Chondrocyte (in vitro differentiated cells): ENCODE results near the gene FEN1. TPM values are rescaled to one million over a fixed set of nuclear protein-coding genes. Genes with fewer than 3 reads are reported as not detected.

Experiments
- DNase-seq: peaks from one replicate; pipeline ENCODE4 v3.0.0; 2021; ENCODE audit warnings: mixed read lengths, low spot score
- H3K27ac Mint-ChIP-seq: one replicate; pipeline ENCODE4 v1.8.0; 2021; ENCODE audit warnings: mild to moderate bottlenecking, moderate library complexity, mixed read lengths; ENCODE audit not compliant: unreplicated experiment
- H3K27me3 Mint-ChIP-seq: 2 replicates; pipeline ENCODE4 v1.8.0; 2021; ENCODE audit warnings: low read depth, mixed read lengths
- H3K36me3 Mint-ChIP-seq: 2 replicates; pipeline ENCODE4 v1.8.0; 2021; ENCODE audit warnings: low read depth, mixed read lengths
- H3K4me1 Mint-ChIP-seq: 2 replicates; pipeline ENCODE4 v1.8.0; 2021; ENCODE audit warnings: low read depth, mild to moderate bottlenecking, mixed read lengths
- H3K4me3 Mint-ChIP-seq: one replicate; pipeline ENCODE4 v1.8.0; 2021; ENCODE audit warnings: mild to moderate bottlenecking, moderate library complexity, mixed read lengths; ENCODE audit not compliant: unreplicated experiment
- H3K9me3 Mint-ChIP-seq: 2 replicates; pipeline ENCODE4 v1.8.0; 2021; ENCODE audit warnings: low read depth, mixed read lengths
- CTCF ChIP-seq: fragments of 200-600 bp; sonication (generic); IDR thresholded peaks from 2 replicates; pipeline ENCODE4 v1.5.0; 2021; ENCODE audit warnings: antibody characterized with exemption, mild to moderate bottlenecking, moderate library complexity
- total RNA-seq: library from RNA; stranded (reverse); gene quantifications from 3 replicates; pipeline ENCODE4 v1.2.1, GENCODE V29; 2021

FEN1 gene
- total RNA-seq, 1 donor from 2014 or later, result 12.6 TPM

GRCh38 chr11:61795876-61796526 lies 3.3 kb downstream of the FEN1 start:
- Mint-ChIP-seq H3K4me3 (no peak overlapping the region), H3K27me3 (no peaks in the 10 kb centered on the region), H3K36me3 (peaks cover 4% of the 10 kb centered on the region), H3K27ac (no peak overlapping the region), H3K4me1 (peaks cover 24% of the 10 kb centered on the region), H3K9me3 (no peaks in the 10 kb centered on the region)
- peak; percentile 41 for DNase-seq
- no peak for TF ChIP-seq CTCF

GRCh38 chr11:61797263-61797944 lies 4.7 kb downstream of the FEN1 start:
- peaks cover 18% of the 10 kb centered on the region for H3K4me1 Mint-ChIP-seq
- H3K27ac Mint-ChIP-seq, result peak overlapping the region; percentile 0
- no peaks in the 10 kb centered on the region for H3K27me3 Mint-ChIP-seq
- peak; percentile 95 for TF ChIP-seq CTCF
- peaks cover 7% of the 10 kb centered on the region for H3K36me3 Mint-ChIP-seq
- DNase-seq, result peak; percentile 5
- H3K4me3 Mint-ChIP-seq, result no peak overlapping the region
- H3K9me3 Mint-ChIP-seq, result no peaks in the 10 kb centered on the region

- peaks cover 18% of the 10 kb centered on the region for H3K36me3 Mint-ChIP-seq
- H3K9me3 Mint-ChIP-seq, result no peaks in the 10 kb centered on the region
- peak; percentile 15 for DNase-seq
- H3K27ac Mint-ChIP-seq, result no peak overlapping the region
- no peak overlapping the region for H3K4me3 Mint-ChIP-seq
- no peaks in the 10 kb centered on the region for H3K27me3 Mint-ChIP-seq
- H3K4me1 Mint-ChIP-seq, result peaks cover 7% of the 10 kb centered on the region
- no peak for TF ChIP-seq CTCF
Measured at GRCh38 chr11:61799665-61800284, 7.1 kb downstream of the FEN1 start.

GRCh38 chr11:61800331-61801281 lies 7.9 kb downstream of the FEN1 start:
- Mint-ChIP-seq H3K9me3 (no peaks in the 10 kb centered on the region), H3K4me3 (no peak overlapping the region), H3K36me3 (peaks cover 20% of the 10 kb centered on the region), H3K4me1 (peaks cover 7% of the 10 kb centered on the region), H3K27me3 (no peaks in the 10 kb centered on the region), H3K27ac (no peak overlapping the region)
- no peak for TF ChIP-seq CTCF
- peak; percentile 7 for DNase-seq
